Cardiac ventricle fibroblast (primary cell): ENCODE measurements around the gene ESYT3. TPM values are rescaled to one million over a fixed set of nuclear protein-coding genes. Genes with fewer than 3 reads are reported as not detected.

Source experiments
- total RNA-seq: library from RNA; depleted of rRNA; stranded (reverse); fragments of >200 nt; gene quantifications from 2 replicates; pipeline ENCODE4 v1.2.3, GENCODE V29; 2015

ESYT3 gene
- 0.44 TPM in 1 of 2 replicates, not detected in the other for total RNA-seq

GRCh38 chr3:138434276-138434874 lies at the start of gene ESYT3:
Gene ESYT3 (plus strand): TSS chr3:138434616. CDS start chr3:138434799, 183 bp downstream.

Other genes starting within 250 kb of the ESYT3 start
- gene ARMC8, start 247.3 kb upstream of the ESYT3 start, total RNA-seq = 25.9 and 35.0 TPM in 2 replicates
- 2.5 TPM in 1 of 2 replicates, not detected in the other for gene NME9, start 104.8 kb upstream of the ESYT3 start, total RNA-seq
- 20.5 and 26.8 TPM in 2 replicates for gene MRAS, start 86.0 kb upstream of the ESYT3 start, total RNA-seq
- gene CEP70, start 159.6 kb downstream of the ESYT3 start, total RNA-seq = 8.9 and 9.0 TPM in 2 replicates
- gene FAIM, start 174.2 kb downstream of the ESYT3 start, total RNA-seq = 4.6 and 9.8 TPM in 2 replicates